Left lung (tissue), 10 donors: Measurements from ENCODE around the gene RAMAC. TPM values are rescaled to one million over a fixed set of nuclear protein-coding genes. Genes with fewer than 3 reads are reported as not detected.

ENCODE experiments used
- ATAC-seq: fragments of 200-7000 bp; cut with Tn5 transposase; one replicate; pipeline ENCODE4 v1.9.1; 2020; ENCODE audit warnings: moderate library complexity
- DNase-seq, 4 donors: peaks; one replicate each; pipeline ENCODE4 v3.0.0-alpha.2; 2013 to 2020
- H3K27ac ChIP-seq, 2 donors: fragments of 200-600 bp; sonication (generic) in 1 of 2; one replicate each; pipeline versions ENCODE4 v1.5.0 to v1.8.0; 2020 to 2021
- H3K27me3 ChIP-seq, 2 donors: fragments of 200-600 bp; sonication (generic) in 1 of 2; one replicate each; pipeline versions ENCODE4 v1.5.0 to v1.8.0; 2020 to 2021
- H3K36me3 ChIP-seq, 2 donors: fragments of 200-600 bp; sonication (generic) in 1 of 2; one replicate each; pipeline versions ENCODE4 v1.5.0 to v1.8.0; 2020 to 2021
- H3K4me1 ChIP-seq, 2 donors: fragments of 200-600 bp; one replicate each; pipeline ENCODE4 v1.8.0; 2021
- H3K4me3 ChIP-seq, 2 donors: fragments of 200-600 bp; sonication (generic) in 1 of 2; one replicate each; pipeline versions ENCODE4 v1.5.0 to v1.8.0; 2020 to 2021; ENCODE audit warnings: mild to moderate bottlenecking in 1 of 2
- H3K9me3 ChIP-seq, 2 donors: fragments of 200-600 bp; sonication (generic) in 1 of 2; one replicate each; pipeline versions ENCODE4 v1.5.0 to v1.8.0; 2020 to 2021
- intact Hi-C, 2 donors: fragments of 100-400 bp; cut with DNase I; formaldehyde crosslinking; loops; one replicate each; pipeline versions ENCODE4 v1.11.2 to v1.14.2; 2022
- polyA plus RNA-seq, 6 donors: library from polyadenylated mRNA; unstranded; fragments of 120-200 nt; gene quantifications; one replicate each; pipeline ENCODE4 v1.2.1, GENCODE V29; 2013; ENCODE audit not compliant: insufficient read length in 6 of 6
- total RNA-seq, 2 donors: library from RNA; stranded (reverse); fragmentation: NEBNext Ultra II Directional; extraction: Animal tissue kit (Norgen Biotek cat#: 25700); gene quantifications; one replicate each; pipeline ENCODE4 v1.2.1, GENCODE V29; 2021
- TF ChIP-seq, protein P1 (sequence below), 2 donors: fragments of 200-600 bp; sonication (generic) in 1 of 2; IDR thresholded peaks; one replicate each; pipeline versions ENCODE4 v1.5.0 to v1.8.0; 2021; ENCODE audit warnings: antibody characterized with exemption in 2 of 2
- donor health status: DM: no; HTN: yes; CAD: no.
- donor health status: DM: no; HTN: no; CAD: no.

Gene RAMAC
- total and polyA plus RNA-seq, 8 donors: 17.2 to 34.8 (median 33.0) TPM

DNA sequence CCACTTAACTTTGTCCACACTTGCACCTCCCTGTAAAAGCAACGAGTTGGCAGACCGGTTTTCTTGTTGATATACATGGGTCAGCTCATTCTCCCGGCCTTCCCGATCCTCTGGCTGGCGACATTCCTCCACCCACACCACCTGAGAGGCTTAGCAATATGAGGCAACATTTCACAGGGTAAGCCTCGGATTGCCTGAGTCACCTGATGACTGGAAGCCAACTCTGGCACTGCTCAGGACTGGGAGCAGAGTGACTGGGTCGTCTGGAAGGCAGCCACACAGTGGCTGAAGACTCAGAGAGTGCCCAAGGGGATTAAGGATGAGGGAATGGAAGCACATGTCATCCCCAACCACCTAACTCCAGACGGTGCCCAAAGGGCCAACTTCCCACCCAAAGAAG, 43.3 kb upstream of the RAMAC start:
- H3K36me3 ChIP-seq: no peaks in the 10 kb centered on the region
- DNase-seq: peak in 3 of 4 donors; percentile 76 to 83 (median 79)
- TF ChIP-seq, protein P1, sequence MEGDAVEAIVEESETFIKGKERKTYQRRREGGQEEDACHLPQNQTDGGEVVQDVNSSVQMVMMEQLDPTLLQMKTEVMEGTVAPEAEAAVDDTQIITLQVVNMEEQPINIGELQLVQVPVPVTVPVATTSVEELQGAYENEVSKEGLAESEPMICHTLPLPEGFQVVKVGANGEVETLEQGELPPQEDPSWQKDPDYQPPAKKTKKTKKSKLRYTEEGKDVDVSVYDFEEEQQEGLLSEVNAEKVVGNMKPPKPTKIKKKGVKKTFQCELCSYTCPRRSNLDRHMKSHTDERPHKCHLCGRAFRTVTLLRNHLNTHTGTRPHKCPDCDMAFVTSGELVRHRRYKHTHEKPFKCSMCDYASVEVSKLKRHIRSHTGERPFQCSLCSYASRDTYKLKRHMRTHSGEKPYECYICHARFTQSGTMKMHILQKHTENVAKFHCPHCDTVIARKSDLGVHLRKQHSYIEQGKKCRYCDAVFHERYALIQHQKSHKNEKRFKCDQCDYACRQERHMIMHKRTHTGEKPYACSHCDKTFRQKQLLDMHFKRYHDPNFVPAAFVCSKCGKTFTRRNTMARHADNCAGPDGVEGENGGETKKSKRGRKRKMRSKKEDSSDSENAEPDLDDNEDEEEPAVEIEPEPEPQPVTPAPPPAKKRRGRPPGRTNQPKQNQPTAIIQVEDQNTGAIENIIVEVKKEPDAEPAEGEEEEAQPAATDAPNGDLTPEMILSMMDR (IDR thresholded peaks at IDR 0.05): no peak
- intact Hi-C loops: no loop called here
- H3K9me3 ChIP-seq: no peaks in the 10 kb centered on the region
- peak; percentile 97 for ATAC-seq
- no peak overlapping the region for H3K27ac ChIP-seq
- no peaks in the 10 kb centered on the region for H3K4me1 ChIP-seq
- no peak overlapping the region for H3K4me3 ChIP-seq
- H3K27me3 ChIP-seq: no peaks in the 10 kb centered on the region

DNA sequence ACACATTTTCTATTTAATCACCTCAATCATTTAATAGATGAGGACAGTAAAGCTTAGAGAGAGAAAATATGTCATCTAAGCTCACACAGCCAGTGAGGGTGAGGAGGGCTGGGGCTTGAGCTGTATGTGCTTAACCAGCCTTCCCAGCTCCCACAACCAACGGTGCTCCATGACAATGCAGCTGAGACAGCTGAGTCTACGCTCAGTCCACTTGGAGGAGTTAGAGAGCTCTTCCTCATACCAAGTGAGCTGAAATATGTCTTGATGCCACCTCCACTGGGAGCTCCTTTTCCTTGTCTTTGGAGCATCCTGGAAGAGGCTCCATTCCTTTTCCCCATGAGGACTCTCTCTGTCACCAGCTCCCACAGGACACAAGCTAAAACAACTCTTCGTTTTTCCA, 42.8 kb upstream of the RAMAC start:
- H3K27me3 ChIP-seq: no peaks in the 10 kb centered on the region
- no peaks in the 10 kb centered on the region for H3K4me1 ChIP-seq
- no peak overlapping the region for H3K27ac ChIP-seq
- no peaks in the 10 kb centered on the region for H3K36me3 ChIP-seq
- no peak overlapping the region for H3K4me3 ChIP-seq
- intact Hi-C loops: no loop called here
- TF ChIP-seq, protein P1 (IDR thresholded peaks at IDR 0.05): no peak
- ATAC-seq: peak; percentile 9
- DNase-seq: no peak
- H3K9me3 ChIP-seq: no peaks in the 10 kb centered on the region

DNA sequence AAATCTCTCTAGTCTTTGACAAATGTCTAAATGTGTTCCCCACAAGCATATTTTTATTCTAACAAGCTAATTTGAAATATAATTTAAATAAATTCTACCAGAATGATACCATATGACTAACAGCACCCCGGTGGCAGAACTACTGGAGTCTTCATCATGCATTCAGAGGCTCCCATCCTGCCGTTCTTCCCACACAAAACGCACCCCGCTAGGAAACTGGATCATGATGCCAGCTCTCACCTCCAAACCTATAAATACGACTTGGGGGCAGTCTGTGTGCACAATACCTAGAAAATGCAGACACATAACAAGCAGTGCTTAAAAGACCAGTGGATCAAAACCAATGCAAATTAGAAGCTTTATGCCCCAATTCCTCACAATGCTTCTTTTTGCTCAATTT, 42.0 kb upstream of the RAMAC start:
- no peaks in the 10 kb centered on the region for H3K9me3 ChIP-seq

DNA sequence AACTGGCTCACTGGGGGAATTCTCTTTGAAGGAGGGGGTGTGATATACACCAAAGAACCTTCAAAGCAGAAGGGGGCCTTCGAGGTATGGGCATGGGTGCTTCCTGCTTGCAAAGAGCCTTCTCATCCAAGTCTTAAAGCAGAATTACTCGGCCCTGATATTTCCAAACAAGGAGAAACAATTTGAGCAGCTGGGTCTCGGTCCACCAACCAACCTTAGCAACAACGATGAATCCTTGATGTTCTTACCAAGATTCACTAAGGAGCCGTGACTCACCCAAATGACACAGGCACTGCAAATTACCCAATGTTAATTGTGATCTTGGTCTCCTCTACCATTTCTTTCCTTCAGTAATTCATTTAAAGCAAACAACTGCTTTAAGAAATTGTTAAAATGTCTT, 41.2 kb upstream of the RAMAC start:
- no peaks in the 10 kb centered on the region for H3K4me1 ChIP-seq
- no peaks in the 10 kb centered on the region for H3K9me3 ChIP-seq
- DNase-seq (no peak), ATAC-seq (no peak)
- TF ChIP-seq, protein P1 (IDR thresholded peaks at IDR 0.05): no peak
- no peak overlapping the region for H3K27ac ChIP-seq
- intact Hi-C loops: no loop called here
- no peaks in the 10 kb centered on the region for H3K36me3 ChIP-seq
- peaks cover 0 to 3% of the 10 kb centered on the region in 2 donors for H3K27me3 ChIP-seq
- no peak overlapping the region for H3K4me3 ChIP-seq

More for the DNA sequence above, 42.0 kb upstream of the RAMAC start:
- no peaks in the 10 kb centered on the region for H3K36me3 ChIP-seq
- H3K27me3 ChIP-seq: no peaks in the 10 kb centered on the region
- DNase-seq (no peak), ATAC-seq (no peak)
- intact Hi-C loops: no loop called here
- H3K27ac ChIP-seq: no peak overlapping the region
- no peaks in the 10 kb centered on the region for H3K4me1 ChIP-seq
- TF ChIP-seq, protein P1 (IDR thresholded peaks at IDR 0.05): no peak
- no peak overlapping the region for H3K4me3 ChIP-seq

DNA sequence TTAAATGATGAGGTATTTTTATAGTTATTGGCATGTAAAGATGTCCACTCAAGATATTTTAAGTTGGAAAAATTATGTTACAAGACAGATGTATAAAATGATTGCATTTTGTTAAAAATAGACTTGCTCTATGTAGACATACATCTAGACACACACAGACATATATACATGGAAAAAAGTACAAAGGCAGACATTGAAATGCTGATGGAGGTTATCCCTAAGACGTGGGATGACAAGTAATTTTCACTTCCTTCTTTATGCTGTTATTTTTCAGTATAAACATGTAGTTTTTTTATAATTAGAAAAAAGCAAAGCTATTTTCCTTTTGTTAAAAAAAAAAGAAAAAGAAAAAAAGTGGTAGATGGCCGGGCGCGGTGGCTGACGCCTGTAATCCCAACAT, 40.7 kb upstream of the RAMAC start:
- TF ChIP-seq, protein P1 (IDR thresholded peaks at IDR 0.05): no peak
- Histone ChIP-seq H3K27ac (no peak overlapping the region), H3K4me3 (no peak overlapping the region), H3K9me3 (no peaks in the 10 kb centered on the region), H3K27me3 (peaks cover 0 to 8% of the 10 kb centered on the region in 2 donors), H3K36me3 (no peaks in the 10 kb centered on the region), H3K4me1 (no peaks in the 10 kb centered on the region)
- intact Hi-C loops: no loop called here
- ATAC-seq (no peak), DNase-seq (no peak)
